ENCODE data around the gene YTHDC2.

The YTHDC2 gene

DNA sequence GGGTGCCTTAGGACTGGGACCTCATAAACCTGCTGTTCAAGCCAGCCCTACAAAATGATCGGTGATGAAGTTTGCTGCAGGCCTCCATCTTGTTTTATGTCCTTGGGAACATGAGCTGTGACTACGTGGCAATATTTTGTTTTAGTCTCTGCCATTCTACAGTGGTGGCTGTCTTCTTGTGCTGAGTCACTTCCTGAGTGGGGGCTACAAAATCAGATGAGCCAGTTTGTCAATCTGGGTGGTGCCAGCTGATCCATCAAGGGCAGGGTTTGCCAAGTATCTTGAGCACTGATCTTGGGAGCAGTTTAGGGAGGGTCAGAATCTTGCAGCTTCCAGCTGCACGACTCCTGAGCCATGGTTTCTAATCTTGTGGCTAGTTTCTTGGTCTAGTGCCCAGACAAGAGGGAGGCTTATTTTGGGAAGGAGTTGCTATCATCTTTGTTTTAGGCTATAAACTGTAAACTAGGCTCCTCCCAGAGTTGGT is 94.7 kb downstream of the YTHDC2 start:
- Mint-ChIP-seq H3K4me3 (no peak overlapping the region), H3K27ac (no peak overlapping the region), H3K27me3 (peaks cover 49% of the 10 kb centered on the region), H3K4me1 (peaks cover 14% of the 10 kb centered on the region), H3K9me3 (no peaks in the 10 kb centered on the region)
- DNase-seq: no peak
- ATAC-seq: no peak

GRCh38 chr5:113612060-113612496 is 98.6 kb downstream of the YTHDC2 start:
- Mint-ChIP-seq H3K27ac (no peak overlapping the region), H3K4me3 (no peak overlapping the region), H3K27me3 (peaks cover 35% of the 10 kb centered on the region), H3K4me1 (peaks cover 7% of the 10 kb centered on the region), H3K9me3 (no peaks in the 10 kb centered on the region)
- DNase-seq (no peak), ATAC-seq (peak; percentile 42)

GRCh38 chr5:113614191-113614590 is 100.7 kb downstream of the YTHDC2 start:
- ATAC-seq (no peak), DNase-seq (no peak)
- no peak overlapping the region for H3K27ac Mint-ChIP-seq
- H3K4me3 Mint-ChIP-seq: no peak overlapping the region
- H3K4me1 Mint-ChIP-seq: no peaks in the 10 kb centered on the region
- H3K9me3 Mint-ChIP-seq: no peaks in the 10 kb centered on the region
- peaks cover 26% of the 10 kb centered on the region for H3K27me3 Mint-ChIP-seq

DNA sequence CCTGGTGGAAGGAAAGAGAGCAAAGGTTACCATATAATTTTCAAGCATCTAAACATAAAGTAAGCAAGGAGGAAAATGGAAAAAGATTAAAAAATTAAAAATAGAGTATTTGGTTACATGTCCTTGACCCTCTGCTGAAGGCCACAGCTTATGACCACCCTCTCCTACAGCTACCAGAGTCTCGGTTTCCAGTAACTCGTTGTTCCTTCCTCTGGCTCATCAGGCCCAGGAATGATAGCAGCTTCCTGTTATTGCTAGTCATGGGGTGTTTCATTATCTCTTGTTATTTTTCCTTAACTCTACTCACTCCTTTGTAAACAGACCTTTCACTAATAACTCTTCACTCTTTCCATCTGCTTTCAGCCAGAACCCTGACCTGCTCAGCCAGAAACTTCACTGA is 102.2 kb downstream of the YTHDC2 start:
- no peak overlapping the region for H3K27ac Mint-ChIP-seq
- H3K9me3 Mint-ChIP-seq: no peaks in the 10 kb centered on the region
- no peak overlapping the region for H3K4me3 Mint-ChIP-seq
- no peak for ATAC-seq
- H3K4me1 Mint-ChIP-seq: no peaks in the 10 kb centered on the region
- DNase-seq: no peak
- peaks cover 19% of the 10 kb centered on the region for H3K27me3 Mint-ChIP-seq

GRCh38 chr5:113617191-113617796 is 103.8 kb downstream of the YTHDC2 start:
- DNase-seq (no peak), ATAC-seq (peak; percentile 45)
- H3K9me3 Mint-ChIP-seq: no peaks in the 10 kb centered on the region
- peaks cover 18% of the 10 kb centered on the region for H3K27me3 Mint-ChIP-seq
- H3K27ac Mint-ChIP-seq: no peak overlapping the region
- H3K4me3 Mint-ChIP-seq: no peak overlapping the region
- H3K4me1 Mint-ChIP-seq: no peaks in the 10 kb centered on the region

- ATAC-seq (no peak), DNase-seq (no peak)
- H3K27me3 Mint-ChIP-seq: peaks cover 14% of the 10 kb centered on the region
- no peak overlapping the region for H3K4me3 Mint-ChIP-seq
- H3K27ac Mint-ChIP-seq: no peak overlapping the region
- H3K4me1 Mint-ChIP-seq: no peaks in the 10 kb centered on the region
- H3K9me3 Mint-ChIP-seq: peaks cover 0 to 13% of the 10 kb centered on the region in 2 donors
Measured at GRCh38 chr5:113632996-113633395, 119.5 kb downstream of the YTHDC2 start.

GRCh38 chr5:113634957-113635356 is 121.5 kb downstream of the YTHDC2 start:
- H3K4me1 Mint-ChIP-seq: no peaks in the 10 kb centered on the region
- no peak overlapping the region for H3K4me3 Mint-ChIP-seq
- H3K27me3 Mint-ChIP-seq: peaks cover 14% of the 10 kb centered on the region
- no peaks in the 10 kb centered on the region for H3K9me3 Mint-ChIP-seq
- H3K27ac Mint-ChIP-seq: no peak overlapping the region
- no peak for DNase-seq
- ATAC-seq: no peak

- Mint-ChIP-seq H3K27me3 (peaks cover 1% of the 10 kb centered on the region), H3K4me1 (no peaks in the 10 kb centered on the region), H3K27ac (no peak overlapping the region), H3K9me3 (no peaks in the 10 kb centered on the region), H3K4me3 (no peak overlapping the region)
- no peak for DNase-seq
- ATAC-seq: no peak
Measured at GRCh38 chr5:113641715-113642114, 128.2 kb downstream of the YTHDC2 start.
